ENCODE measurements around the gene OR1B1.

Gene OR1B1

GRCh38 chr9:122657527-122657926 is at the start of gene OR1B1:
TSS of gene OR1B1 (minus strand) at chr9:122657627.
- H3K27me3 ChIP-seq (ENCODE audit: insufficient read depth, low read length): no peaks in the 10 kb centered on the region
- H3K27ac ChIP-seq (ENCODE audit: low read length): no peak within 1 kb of the TSS
- H3K4me3 ChIP-seq (ENCODE audit: low read length): no peak within 1 kb of the TSS
- no peaks in the 10 kb centered on the region for H3K4me1 ChIP-seq (ENCODE audit: insufficient read depth, low read length)
- H3K36me3 ChIP-seq (ENCODE audit: insufficient read depth, low read depth, low read length): no peaks in the 10 kb centered on the region
- no peak within 1 kb of the TSS for H3K9ac ChIP-seq (ENCODE audit: low read depth, low read length)
- H3K9me3 ChIP-seq (ENCODE audit: insufficient read depth, low read depth, low read length): peaks cover 83% of the 10 kb centered on the region

- Histone ChIP-seq H3K27ac (ENCODE audit: low read length) (no peak overlapping the region), H3K4me1 (ENCODE audit: insufficient read depth, low read length) (no peaks in the 10 kb centered on the region), H3K9ac (ENCODE audit: low read depth, low read length) (no peak overlapping the region), H3K36me3 (ENCODE audit: insufficient read depth, low read depth, low read length) (no peaks in the 10 kb centered on the region), H3K4me3 (ENCODE audit: low read length) (no peak overlapping the region), H3K9me3 (ENCODE audit: insufficient read depth, low read depth, low read length) (peaks cover 77% of the 10 kb centered on the region), H3K27me3 (ENCODE audit: insufficient read depth, low read length) (no peaks in the 10 kb centered on the region)
Observed at GRCh38 chr9:122695696-122696095, 38.3 kb upstream of the OR1B1 start.

GRCh38 chr9:122684851-122685250 is 27.4 kb upstream of the OR1B1 start:
- H3K4me1 ChIP-seq (ENCODE audit: insufficient read depth, low read length): no peaks in the 10 kb centered on the region
- peaks cover 88% of the 10 kb centered on the region for H3K9me3 ChIP-seq (ENCODE audit: insufficient read depth, low read depth, low read length)
- H3K27ac ChIP-seq (ENCODE audit: low read length): no peak overlapping the region
- no peak overlapping the region for H3K4me3 ChIP-seq (ENCODE audit: low read length)
- H3K27me3 ChIP-seq (ENCODE audit: insufficient read depth, low read length): no peaks in the 10 kb centered on the region
- no peaks in the 10 kb centered on the region for H3K36me3 ChIP-seq (ENCODE audit: insufficient read depth, low read depth, low read length)
- H3K9ac ChIP-seq (ENCODE audit: low read depth, low read length): no peak overlapping the region

GRCh38 chr9:122672481-122672880 is 15.1 kb upstream of the OR1B1 start:
- H3K9me3 ChIP-seq (ENCODE audit: insufficient read depth, low read depth, low read length): peaks cover 90% of the 10 kb centered on the region
- H3K27me3 ChIP-seq (ENCODE audit: insufficient read depth, low read length): no peaks in the 10 kb centered on the region
- no peak overlapping the region for H3K27ac ChIP-seq (ENCODE audit: low read length)
- H3K4me3 ChIP-seq (ENCODE audit: low read length): no peak overlapping the region
- H3K36me3 ChIP-seq (ENCODE audit: insufficient read depth, low read depth, low read length): no peaks in the 10 kb centered on the region
- H3K9ac ChIP-seq (ENCODE audit: low read depth, low read length): no peak overlapping the region
- H3K4me1 ChIP-seq (ENCODE audit: insufficient read depth, low read length): no peaks in the 10 kb centered on the region

DNA sequence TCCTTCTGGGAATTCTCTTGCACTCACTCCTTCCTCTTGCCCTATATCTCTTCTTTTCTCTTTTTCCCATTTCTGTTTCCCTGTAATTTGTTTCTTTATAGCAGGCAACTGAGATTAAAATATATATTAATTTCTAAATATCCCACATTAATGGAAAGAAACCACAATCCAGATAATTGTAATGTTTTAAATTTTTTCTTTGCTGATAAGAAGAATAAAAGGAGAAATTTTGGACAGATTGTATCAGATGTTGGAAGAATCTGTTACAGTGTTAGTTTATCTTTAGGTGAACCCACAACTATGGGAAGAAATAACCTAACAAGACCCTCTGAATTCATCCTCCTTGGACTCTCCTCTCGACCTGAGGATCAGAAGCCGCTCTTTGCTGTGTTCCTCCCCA is 4.0 kb upstream of the OR1B1 start, which contains the start of gene OR1L1:
OR1L1 (plus strand) TSS at position 301 of the 400 bp plus-strand sequence; CDS start at position 301, 0 bp downstream.
- no peak within 1 kb of the TSS; the same call in 1 of the 2 replicates for H3K4me3 ChIP-seq (ENCODE audit: low read length)
- no peaks in the 10 kb centered on the region for H3K27me3 ChIP-seq (ENCODE audit: insufficient read depth, low read length)
- H3K9me3 ChIP-seq (ENCODE audit: insufficient read depth, low read depth, low read length): peaks cover 90% of the 10 kb centered on the region
- no peaks in the 10 kb centered on the region for H3K4me1 ChIP-seq (ENCODE audit: insufficient read depth, low read length)
- no peaks in the 10 kb centered on the region for H3K36me3 ChIP-seq (ENCODE audit: insufficient read depth, low read depth, low read length)
- no peak within 1 kb of the TSS for H3K27ac ChIP-seq (ENCODE audit: low read length)
- H3K9ac ChIP-seq (ENCODE audit: low read depth, low read length): no peak within 1 kb of the TSS

- Histone ChIP-seq H3K4me1 (ENCODE audit: insufficient read depth, low read length) (no peaks in the 10 kb centered on the region), H3K9me3 (ENCODE audit: insufficient read depth, low read depth, low read length) (peaks cover 82% of the 10 kb centered on the region), H3K4me3 (ENCODE audit: low read length) (no peak overlapping the region), H3K27ac (ENCODE audit: low read length) (no peak overlapping the region), H3K9ac (ENCODE audit: low read depth, low read length) (no peak overlapping the region), H3K27me3 (ENCODE audit: insufficient read depth, low read length) (no peaks in the 10 kb centered on the region), H3K36me3 (ENCODE audit: insufficient read depth, low read depth, low read length) (no peaks in the 10 kb centered on the region)
Observed at GRCh38 chr9:122656378-122656777, 1.0 kb downstream of the OR1B1 start.

DNA sequence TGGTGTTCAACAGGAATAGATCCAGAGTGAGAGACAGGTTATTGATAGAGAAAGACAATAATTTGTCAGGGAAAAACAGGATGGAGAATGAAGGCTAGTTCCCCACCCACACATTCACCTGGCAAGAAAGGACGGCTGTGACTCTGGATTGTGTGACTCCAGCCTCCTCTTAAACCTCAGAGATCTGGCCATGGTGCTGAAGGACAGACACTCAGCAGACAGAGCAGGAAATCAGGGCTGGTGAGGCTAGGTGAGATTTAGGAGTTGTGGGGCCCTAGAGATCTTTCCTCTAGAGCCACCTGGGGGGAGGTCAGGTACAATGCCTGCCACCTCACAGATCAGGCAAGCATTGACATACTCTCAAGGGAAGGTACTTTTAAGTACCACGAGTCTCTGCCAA is 15.2 kb downstream of the OR1B1 start:
- Histone ChIP-seq H3K36me3 (ENCODE audit: insufficient read depth, low read depth, low read length) (no peaks in the 10 kb centered on the region), H3K27me3 (ENCODE audit: insufficient read depth, low read length) (no peaks in the 10 kb centered on the region), H3K9ac (ENCODE audit: low read depth, low read length) (no peak overlapping the region), H3K4me1 (ENCODE audit: insufficient read depth, low read length) (no peaks in the 10 kb centered on the region), H3K9me3 (ENCODE audit: insufficient read depth, low read depth, low read length) (peaks cover 93% of the 10 kb centered on the region), H3K27ac (ENCODE audit: low read length) (no peak overlapping the region), H3K4me3 (ENCODE audit: low read length) (no peak overlapping the region)

GRCh38 chr9:122619996-122620395 is 37.4 kb downstream of the OR1B1 start:
- no peaks in the 10 kb centered on the region for H3K36me3 ChIP-seq (ENCODE audit: insufficient read depth, low read depth, low read length)
- no peaks in the 10 kb centered on the region for H3K27me3 ChIP-seq (ENCODE audit: insufficient read depth, low read length)
- peaks cover 70% of the 10 kb centered on the region for H3K9me3 ChIP-seq (ENCODE audit: insufficient read depth, low read depth, low read length)
- H3K4me3 ChIP-seq (ENCODE audit: low read length): no peak overlapping the region
- H3K4me1 ChIP-seq (ENCODE audit: insufficient read depth, low read length): no peaks in the 10 kb centered on the region
- H3K27ac ChIP-seq (ENCODE audit: low read length): no peak overlapping the region
- H3K9ac ChIP-seq (ENCODE audit: low read depth, low read length): no peak overlapping the region

DNA sequence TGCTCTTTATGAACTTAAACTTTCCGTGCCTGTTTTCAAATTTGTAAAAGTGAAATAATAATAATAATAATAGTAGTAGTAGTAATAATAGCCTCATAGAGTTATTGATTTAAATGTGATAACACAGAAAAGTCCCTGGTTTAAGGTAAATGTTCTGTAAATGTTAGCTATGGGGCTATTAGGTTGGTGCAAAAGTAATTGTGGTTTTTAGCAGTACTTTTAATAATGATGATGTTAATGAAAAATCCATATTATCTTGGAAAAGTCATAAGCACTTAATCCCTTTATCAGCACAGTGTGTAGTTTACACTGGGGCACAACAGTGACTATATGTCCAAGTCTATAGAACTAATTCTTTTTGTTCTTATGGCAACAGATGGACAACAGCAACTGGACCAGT is 43.1 kb downstream of the OR1B1 start, which contains the start of gene OR1Q1:
OR1Q1 (plus strand) TSS at position 377 of the 400 bp plus-strand sequence; CDS start at position 377, 0 bp downstream.
- H3K36me3 ChIP-seq (ENCODE audit: insufficient read depth, low read depth, low read length): no peaks in the 10 kb centered on the region

GRCh38 chr9:122609804-122610203 is 47.6 kb downstream of the OR1B1 start:
- Histone ChIP-seq H3K4me3 (ENCODE audit: low read length) (no peak overlapping the region), H3K27ac (ENCODE audit: low read length) (no peak overlapping the region), H3K9ac (ENCODE audit: low read depth, low read length) (no peak overlapping the region), H3K9me3 (ENCODE audit: insufficient read depth, low read depth, low read length) (peaks cover 87% of the 10 kb centered on the region), H3K36me3 (ENCODE audit: insufficient read depth, low read depth, low read length) (no peaks in the 10 kb centered on the region), H3K27me3 (ENCODE audit: insufficient read depth, low read length) (no peaks in the 10 kb centered on the region; the same call in 1 of the 2 replicates), H3K4me1 (ENCODE audit: insufficient read depth, low read length) (no peaks in the 10 kb centered on the region)

More for the DNA sequence above, 43.1 kb downstream of the OR1B1 start, which contains the start of gene OR1Q1:
- Histone ChIP-seq H3K4me1 (ENCODE audit: insufficient read depth, low read length) (no peaks in the 10 kb centered on the region), H3K4me3 (ENCODE audit: low read length) (no peak within 1 kb of the TSS), H3K27me3 (ENCODE audit: insufficient read depth, low read length) (no peaks in the 10 kb centered on the region; the same call in 1 of the 2 replicates), H3K27ac (ENCODE audit: low read length) (no peak within 1 kb of the TSS), H3K9me3 (ENCODE audit: insufficient read depth, low read depth, low read length) (peaks cover 82% of the 10 kb centered on the region), H3K9ac (ENCODE audit: low read depth, low read length) (no peak within 1 kb of the TSS)

DNA sequence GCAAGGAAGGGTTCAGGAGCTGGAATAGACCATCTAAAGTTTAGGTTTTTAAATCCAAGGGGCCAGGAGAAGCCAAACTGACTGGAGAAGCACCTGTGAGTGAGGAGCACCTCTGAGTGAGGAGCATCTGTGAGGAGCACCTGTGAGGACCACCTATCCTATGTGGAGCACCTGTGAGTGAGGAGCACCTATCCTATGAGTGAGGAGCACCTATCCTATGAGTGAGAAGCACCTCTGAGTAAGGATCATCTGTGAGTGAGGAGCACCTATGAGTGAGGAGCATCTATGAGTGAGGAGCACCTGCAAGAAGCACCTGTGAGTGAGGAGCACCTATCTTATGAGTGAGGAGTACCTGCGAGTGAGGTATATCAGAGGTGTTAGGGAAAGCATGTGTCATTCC is 50.8 kb downstream of the OR1B1 start:
- Histone ChIP-seq H3K9me3 (ENCODE audit: insufficient read depth, low read depth, low read length) (peaks cover 83% of the 10 kb centered on the region), H3K4me3 (ENCODE audit: low read length) (no peak overlapping the region), H3K27me3 (ENCODE audit: insufficient read depth, low read length) (no peaks in the 10 kb centered on the region; the same call in 1 of the 2 replicates), H3K36me3 (ENCODE audit: insufficient read depth, low read depth, low read length) (no peaks in the 10 kb centered on the region), H3K4me1 (ENCODE audit: insufficient read depth, low read length) (no peaks in the 10 kb centered on the region), H3K27ac (ENCODE audit: low read length) (no peak overlapping the region), H3K9ac (ENCODE audit: low read depth, low read length) (no peak overlapping the region)

GRCh38 chr9:122605691-122606090 is 51.7 kb downstream of the OR1B1 start:
- H3K27me3 ChIP-seq (ENCODE audit: insufficient read depth, low read length): no peaks in the 10 kb centered on the region; the same call in 1 of the 2 replicates
- H3K4me3 ChIP-seq (ENCODE audit: low read length): no peak overlapping the region
- no peaks in the 10 kb centered on the region for H3K4me1 ChIP-seq (ENCODE audit: insufficient read depth, low read length)
- no peak overlapping the region for H3K9ac ChIP-seq (ENCODE audit: low read depth, low read length)
- H3K36me3 ChIP-seq (ENCODE audit: insufficient read depth, low read depth, low read length): no peaks in the 10 kb centered on the region
- H3K9me3 ChIP-seq (ENCODE audit: insufficient read depth, low read depth, low read length): peaks cover 81% of the 10 kb centered on the region
- no peak overlapping the region for H3K27ac ChIP-seq (ENCODE audit: low read length)
